Measurements from ENCODE around the gene EFCAB10. TPM values are rescaled to one million over a fixed set of nuclear protein-coding genes. Genes with fewer than 3 reads are reported as not detected.
A peak's percentile ranks its signal among the peaks of the same experiment; 100 is the strongest.

EFCAB10 gene
- total RNA-seq, 1 donor from 2014 or later = 1.6 TPM

- H3K9me3 ChIP-seq = no peaks in the 10 kb centered on the region
- no peak for ATAC-seq
- intact Hi-C loops (cut with DNase I) = no loop called here
- H3K27ac ChIP-seq = no peak overlapping the region
- no peak for TF ChIP-seq CTCF (IDR thresholded peaks at IDR 0.05)
- H3K27me3 ChIP-seq = no peaks in the 10 kb centered on the region
- H3K4me3 ChIP-seq = no peak overlapping the region
- DNase-seq = no peak
- H3K36me3 ChIP-seq = no peaks in the 10 kb centered on the region
- H3K4me1 ChIP-seq = no peaks in the 10 kb centered on the region
Observed at GRCh38 chr7:105591522-105591921, 10.2 kb upstream of the EFCAB10 start.

GRCh38 chr7:105590793-105591192 is 9.5 kb upstream of the EFCAB10 start:
- TF ChIP-seq CTCF (IDR thresholded peaks at IDR 0.05) = no peak
- H3K27me3 ChIP-seq = no peaks in the 10 kb centered on the region
- H3K27ac ChIP-seq = no peak overlapping the region
- DNase-seq (no peak), ATAC-seq (no peak)
- H3K4me1 ChIP-seq = no peaks in the 10 kb centered on the region
- no peaks in the 10 kb centered on the region for H3K36me3 ChIP-seq
- H3K9me3 ChIP-seq = no peaks in the 10 kb centered on the region
- no peak overlapping the region for H3K4me3 ChIP-seq
- intact Hi-C loops (cut with DNase I) = no loop called here

GRCh38 chr7:105589356-105590077 is 8.2 kb upstream of the EFCAB10 start:
- Histone ChIP-seq H3K27ac (no peak overlapping the region), H3K27me3 (no peaks in the 10 kb centered on the region), H3K9me3 (no peaks in the 10 kb centered on the region), H3K4me1 (no peaks in the 10 kb centered on the region), H3K4me3 (no peak overlapping the region), H3K36me3 (no peaks in the 10 kb centered on the region)
- TF ChIP-seq CTCF (IDR thresholded peaks at IDR 0.05) = peak; percentile 53
- ATAC-seq = peak; percentile 91
- DNase-seq = no peak
- intact Hi-C loops (cut with DNase I) = no loop called here

- DNase-seq (no peak), ATAC-seq (no peak)
- Histone ChIP-seq H3K27ac (no peak overlapping the region), H3K9me3 (no peaks in the 10 kb centered on the region), H3K36me3 (no peaks in the 10 kb centered on the region), H3K4me1 (no peaks in the 10 kb centered on the region), H3K4me3 (no peak overlapping the region), H3K27me3 (no peaks in the 10 kb centered on the region)
- TF ChIP-seq CTCF (IDR thresholded peaks at IDR 0.05) = no peak
- intact Hi-C loops (cut with DNase I) = no loop called here
Observed at GRCh38 chr7:105587909-105588635, 6.8 kb upstream of the EFCAB10 start.

DNA sequence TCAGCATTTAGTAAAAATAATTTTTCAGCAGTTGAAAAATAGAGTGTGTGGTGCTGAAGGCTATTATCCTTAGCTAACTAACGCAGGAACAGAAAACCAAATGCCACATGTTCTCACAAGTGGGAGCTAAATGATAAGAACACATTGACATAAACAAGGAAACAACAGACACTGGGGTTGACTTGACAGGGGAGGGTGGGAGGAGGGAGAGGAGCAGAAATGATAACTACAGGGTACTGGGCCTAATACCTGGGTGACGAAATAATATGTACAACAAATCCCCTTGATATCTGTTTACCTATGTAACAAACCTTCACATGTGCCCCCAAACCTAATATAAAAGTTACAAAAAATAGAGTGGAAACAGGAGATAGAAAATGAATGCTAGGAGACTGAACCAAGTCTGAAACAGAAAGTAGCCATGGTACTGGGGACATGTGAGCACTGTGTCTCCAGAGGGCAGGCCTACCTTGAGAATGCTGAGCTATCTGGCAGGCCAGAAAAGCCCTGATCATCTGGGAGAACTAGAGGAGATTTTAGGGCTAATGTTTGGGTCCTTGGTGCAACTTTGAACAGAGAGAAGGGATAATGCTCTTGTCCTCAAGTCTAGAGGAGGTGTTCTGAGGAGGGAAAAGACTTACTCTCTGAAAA is 4.7 kb upstream of the EFCAB10 start:
- no peak for TF ChIP-seq CTCF (IDR thresholded peaks at IDR 0.05)

More for the DNA sequence above, 4.7 kb upstream of the EFCAB10 start:
- DNase-seq (no peak), ATAC-seq (no peak)
- Histone ChIP-seq H3K27me3 (peaks cover 8% of the 10 kb centered on the region), H3K4me1 (peaks cover 4% of the 10 kb centered on the region), H3K9me3 (no peaks in the 10 kb centered on the region), H3K27ac (no peak overlapping the region), H3K36me3 (no peaks in the 10 kb centered on the region), H3K4me3 (no peak overlapping the region)
- intact Hi-C loops (cut with DNase I) = no loop called here
